ENCODE measurements around the gene RAMACL.

RAMACL gene

DNA sequence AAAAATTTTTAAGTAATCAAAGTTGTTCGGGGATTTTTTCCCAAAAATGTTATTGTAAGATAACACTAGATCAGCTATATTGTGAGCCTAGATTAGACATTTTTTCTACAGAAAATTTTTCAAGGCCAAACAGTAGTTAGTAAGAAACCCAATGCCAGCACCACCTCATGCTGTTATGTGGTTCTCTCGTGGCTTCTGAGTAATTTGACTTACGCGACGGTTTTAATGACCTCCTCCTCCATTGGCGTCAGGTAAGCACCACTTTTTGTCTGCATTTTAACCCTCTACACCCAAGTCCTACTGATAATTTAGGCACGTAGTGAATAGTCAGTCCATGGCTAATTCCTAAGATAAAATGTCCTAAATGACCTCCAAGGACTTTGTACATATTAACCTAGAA lies 30.9 kb upstream of the RAMACL start:
- DNase-seq: no peak

DNA sequence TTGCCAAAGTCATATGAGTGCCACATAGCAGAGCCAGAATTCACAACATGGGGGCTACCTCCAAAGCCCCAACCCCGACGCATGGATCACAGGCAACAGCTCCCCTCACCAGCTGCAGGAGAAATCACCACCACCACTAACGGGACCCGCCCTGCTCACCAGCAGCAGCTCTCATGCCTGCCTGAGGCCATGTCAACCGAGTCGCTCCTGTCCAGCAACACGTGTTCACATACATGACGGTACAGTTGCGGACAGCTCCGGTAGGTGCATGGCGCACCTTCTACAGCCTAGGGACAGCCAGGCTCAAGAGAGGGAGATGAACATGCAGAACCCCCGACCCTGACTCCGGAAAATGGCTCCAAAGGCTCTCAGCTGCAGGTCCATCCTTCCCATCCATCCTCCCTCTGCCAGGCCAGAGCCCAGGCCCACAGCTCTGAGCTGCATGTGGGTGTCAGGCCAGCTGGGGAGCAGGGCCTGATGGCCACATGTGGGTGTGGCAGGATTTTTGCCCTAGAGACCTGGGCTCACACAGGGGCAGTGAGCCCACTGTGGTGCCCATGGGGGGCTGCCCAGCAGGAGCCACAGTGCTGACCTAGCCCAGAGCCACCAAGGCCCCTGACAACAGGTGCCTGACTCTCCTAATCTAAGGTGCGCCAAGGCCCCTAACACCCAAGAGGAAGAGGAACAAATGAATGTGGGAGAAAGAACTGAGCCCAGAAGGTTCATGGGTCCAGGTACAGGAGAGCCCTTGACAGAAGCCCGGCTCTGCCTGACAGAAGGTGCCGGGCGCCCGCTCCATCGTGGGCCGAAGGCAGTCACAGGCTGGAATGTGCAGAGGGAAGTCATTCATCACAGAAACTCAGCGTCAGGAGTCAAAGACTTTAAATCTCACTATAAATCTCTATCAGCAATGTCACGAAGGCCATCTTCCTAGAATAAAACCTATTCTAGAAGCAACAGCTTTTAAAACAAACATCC lies 30.1 kb upstream of the RAMACL start:
- DNase-seq: no peak

DNA sequence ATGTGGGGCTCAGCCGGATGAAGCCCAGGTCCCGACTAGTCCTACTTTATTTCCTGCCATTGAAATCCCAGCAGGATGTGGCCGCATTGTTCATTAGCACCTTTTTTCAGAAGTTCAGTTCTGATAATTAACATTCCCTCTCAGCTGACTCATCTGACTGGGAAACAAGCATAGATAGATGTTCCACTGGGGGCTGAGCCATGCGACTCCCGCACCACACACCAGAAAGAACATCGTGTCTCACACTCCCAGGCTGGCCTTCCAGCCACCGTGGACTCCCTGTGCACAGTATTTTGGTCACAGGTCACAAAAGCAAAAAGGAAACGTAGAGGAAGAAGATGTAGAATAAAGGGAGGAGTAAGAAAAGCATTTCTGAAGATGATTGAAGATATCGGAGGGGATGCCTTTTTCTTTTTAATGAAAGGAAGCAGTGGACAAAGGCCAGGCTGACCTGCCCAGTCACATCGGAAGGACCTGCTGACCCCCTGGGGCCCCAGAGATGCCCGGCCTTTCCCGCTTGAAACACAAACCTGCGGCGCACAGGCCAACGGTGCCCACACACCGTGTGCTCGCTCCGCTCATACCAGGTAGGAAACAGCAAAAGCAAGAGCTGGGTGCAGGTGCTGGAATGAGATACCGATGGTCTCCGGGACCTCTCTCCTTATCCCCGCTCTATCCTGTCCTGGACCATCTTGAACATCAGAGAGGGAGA lies 28.7 kb upstream of the RAMACL start:
- no peak for DNase-seq

DNA sequence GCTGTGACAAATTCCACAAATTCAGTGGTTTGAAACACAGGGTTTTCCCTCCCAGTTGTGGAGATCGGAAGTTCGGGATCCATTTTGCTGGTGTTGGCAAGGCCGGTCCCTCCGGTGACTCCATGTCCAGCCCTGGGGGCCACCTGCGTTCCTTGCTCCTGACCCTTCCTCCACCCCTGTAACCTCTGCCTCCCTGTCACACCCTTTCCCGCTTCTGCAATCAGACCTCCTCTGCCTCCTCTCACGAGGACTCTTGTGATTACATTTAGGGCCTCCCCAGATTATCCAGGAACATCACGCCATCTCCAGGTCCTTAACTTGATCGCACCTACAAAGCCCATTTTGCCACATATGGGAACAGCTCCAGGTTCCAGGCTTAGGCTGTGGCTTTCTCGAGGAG lies 28.1 kb upstream of the RAMACL start:
- no peak for DNase-seq

DNA sequence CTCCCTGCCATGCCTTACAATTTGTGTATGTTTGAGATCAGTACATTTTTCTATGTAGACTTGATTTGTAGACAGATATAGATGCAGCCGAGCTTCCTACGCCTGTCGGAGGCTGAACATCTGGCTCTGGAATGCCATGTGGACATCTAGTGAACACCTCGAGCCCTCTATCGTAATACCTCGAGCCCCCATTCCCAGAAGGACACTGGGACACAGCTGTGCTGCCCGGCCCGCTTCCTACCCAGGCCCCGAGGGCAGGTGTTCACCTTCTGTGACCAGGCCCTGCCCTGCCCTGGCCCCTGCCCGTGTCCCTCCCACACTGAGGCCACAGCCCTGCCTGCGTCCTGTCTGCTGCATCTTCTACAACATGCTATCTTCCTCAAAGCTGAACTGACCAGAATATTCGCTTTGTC lies 27.7 kb upstream of the RAMACL start:
- DNase-seq: no peak

DNA sequence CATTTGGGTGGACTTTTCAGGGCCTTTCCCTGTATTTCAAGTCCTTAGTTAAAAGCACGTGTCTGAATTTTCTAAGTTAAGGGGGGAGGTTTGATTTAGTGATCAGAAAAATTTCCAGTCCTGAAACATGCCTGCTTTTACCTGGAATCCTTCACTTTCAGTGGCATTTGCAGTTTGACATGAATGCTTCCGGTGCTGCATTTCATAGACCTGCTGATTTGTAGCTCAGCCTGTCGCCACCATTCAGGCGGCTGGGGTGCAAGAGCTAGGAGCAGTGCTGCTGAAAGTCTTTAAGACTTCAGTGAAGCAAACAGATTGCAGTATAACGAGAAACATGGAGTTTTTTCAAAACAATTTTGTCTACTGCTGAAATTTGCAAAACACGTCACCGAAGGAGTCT lies 26.5 kb upstream of the RAMACL start:
- no peak for DNase-seq

DNA sequence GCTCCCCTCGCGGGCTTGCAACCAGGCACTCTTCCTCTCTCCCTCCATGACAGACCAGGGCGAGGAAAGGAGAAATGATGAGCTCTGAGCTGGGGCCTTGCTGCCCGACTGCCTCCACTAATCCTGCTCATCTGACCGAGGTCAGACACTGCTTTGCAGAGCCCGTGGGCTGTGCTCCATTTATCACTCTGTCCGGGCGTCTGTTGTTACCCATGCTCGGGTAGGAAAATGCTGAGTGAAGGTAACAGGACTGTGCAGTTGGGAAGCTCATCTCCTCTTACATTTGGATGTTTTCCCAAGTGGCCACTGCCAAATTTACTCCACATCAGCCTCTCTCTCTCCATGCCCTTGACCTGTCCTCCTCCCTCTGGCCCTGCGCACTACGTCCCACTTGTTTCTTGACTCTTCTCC lies 26.0 kb upstream of the RAMACL start:
- no peak for DNase-seq

DNA sequence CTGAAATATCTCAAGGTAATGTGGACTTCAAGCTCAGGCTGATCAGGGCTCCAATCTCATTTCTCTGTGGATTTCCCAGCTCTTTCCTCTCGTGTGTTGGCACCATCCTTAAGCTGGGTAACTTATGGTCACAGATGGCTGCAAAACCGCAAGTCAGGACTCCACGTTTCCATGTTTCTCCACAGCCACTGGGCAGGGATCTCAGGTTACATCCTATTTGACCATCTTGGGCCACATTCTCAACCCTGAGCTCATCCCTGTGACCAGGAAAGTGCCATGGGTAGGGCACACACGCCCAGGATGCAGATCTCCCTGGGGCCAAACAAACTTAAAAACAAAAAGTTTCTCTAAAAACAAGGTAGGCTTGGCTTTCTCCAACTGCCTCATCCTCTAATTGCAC lies 25.2 kb upstream of the RAMACL start:
- DNase-seq: no peak

DNA sequence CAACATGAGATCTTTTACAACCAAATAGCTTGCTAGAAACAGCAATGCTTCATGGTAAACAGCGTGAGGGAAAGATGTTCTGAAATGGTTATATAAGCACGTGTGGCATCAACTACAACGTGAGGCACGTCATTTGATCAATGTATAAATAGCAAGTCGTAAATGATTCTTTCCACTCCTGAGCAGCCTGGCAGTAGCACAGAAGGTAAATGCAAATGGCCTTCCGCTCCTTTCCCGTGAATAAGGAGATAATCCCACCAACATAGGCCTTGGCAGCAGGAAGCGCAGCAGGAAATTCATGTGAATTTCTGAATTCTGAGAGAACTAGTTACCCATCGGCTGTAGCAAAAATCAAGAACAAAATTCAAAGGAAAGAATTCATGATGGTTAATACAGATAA lies 23.6 kb upstream of the RAMACL start:
- no peak for DNase-seq

DNA sequence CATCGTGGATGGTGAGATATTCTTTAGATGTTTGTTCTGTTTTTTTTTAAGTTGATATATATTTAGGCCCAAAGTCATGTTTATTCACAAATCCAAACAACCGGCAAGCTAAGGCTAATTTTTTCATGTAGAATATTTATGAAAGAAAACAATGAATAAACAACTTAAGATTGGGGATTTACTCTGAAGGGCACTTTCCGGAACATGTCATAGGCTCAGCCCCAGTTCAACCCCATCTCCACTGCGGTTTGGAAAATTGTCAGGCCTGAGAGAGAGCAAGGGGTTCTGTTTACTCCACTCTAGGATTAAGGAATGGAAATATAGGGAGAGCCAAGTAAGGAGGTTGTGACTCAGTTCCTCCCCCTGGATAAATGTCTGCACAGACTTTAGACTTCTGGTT lies 22.3 kb upstream of the RAMACL start:
- DNase-seq: no peak

DNA sequence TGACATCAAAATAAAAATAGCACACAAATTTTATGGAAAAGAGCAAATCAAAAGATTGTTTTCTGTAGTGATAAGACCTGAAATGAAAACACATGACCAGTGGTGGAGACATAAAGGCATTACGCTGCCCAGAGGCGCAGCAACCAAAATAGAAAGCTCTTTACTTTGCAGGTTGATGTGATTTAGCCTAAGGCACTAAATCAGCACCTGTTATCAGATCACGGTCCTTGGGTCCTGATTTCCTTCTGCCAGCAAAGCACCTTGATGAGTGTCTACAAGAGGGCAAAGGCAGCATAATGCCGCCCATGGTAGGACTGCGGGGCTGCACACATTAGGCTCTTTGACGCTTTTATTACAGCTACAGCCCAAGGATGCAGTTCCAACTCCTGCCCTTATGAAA lies 19.3 kb upstream of the RAMACL start:
- no peak for DNase-seq

DNA sequence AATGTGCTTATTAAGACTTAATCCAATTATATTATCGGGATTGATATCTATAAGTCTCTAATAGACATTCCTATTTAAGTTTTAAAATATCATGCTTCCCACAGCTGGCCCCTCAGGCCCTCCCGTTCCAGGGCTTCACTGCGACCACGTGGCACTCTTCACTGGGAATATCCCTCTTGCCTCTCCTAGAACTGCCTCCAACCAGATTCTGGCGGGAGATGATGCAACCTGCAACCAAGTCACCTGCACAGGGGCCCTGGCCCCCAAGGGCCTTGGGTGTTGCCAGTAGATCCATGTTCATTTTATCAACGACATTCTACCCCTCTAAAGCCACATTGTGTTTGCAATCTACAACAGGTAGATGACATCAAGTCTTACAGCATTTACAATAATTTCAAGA lies 18.4 kb upstream of the RAMACL start:
- DNase-seq: no peak

DNA sequence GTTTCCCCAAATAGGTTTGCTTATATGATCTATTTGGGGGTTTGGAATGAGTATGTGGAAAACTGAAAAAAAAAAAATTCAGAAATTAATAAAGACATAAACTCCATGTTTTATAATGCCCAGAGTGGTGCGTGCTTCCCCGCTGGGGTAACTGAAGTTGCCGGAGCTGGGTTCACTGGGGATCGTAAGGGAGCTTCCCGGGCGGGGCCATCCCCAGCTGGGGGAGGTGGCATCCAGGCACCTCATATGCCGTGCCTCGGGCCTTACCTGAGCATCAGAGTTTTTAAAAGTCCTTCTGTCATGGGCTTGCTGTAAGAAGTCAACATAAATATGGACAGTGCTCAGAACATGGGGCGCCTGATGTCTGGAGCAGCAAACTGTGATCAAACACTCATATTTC lies 17.9 kb upstream of the RAMACL start:
- no peak for DNase-seq

DNA sequence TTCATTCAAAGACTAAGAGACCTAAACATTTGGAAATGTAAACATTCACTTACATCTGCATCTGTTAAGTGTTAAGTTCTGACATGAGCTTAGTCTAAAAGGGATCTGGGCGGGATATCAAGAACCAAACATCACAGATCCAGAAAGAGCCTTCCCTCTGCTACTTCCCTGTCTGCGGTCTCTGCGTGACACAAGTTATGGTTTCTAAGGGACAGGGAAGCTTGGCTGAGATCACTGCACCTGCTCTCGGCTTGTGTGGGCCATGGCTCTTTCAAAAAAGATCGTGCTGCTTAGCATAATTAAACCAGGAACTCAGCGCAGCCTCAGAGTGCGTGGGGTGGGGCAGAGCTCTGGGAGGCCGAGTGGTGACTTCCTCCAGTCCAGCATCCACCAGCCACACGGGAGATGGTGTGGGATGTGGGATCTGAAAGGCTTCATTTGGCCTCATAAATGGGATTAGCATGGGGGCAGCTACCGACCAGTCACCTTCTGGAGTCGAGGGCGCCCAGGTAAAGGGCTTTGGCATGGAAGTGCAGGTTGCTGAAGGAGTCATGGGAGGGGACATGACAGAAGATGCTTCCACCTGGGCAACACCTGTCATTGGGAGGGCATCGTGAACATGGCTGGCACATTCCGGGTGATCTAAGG lies 16.7 kb upstream of the RAMACL start:
- DNase-seq: no peak

DNA sequence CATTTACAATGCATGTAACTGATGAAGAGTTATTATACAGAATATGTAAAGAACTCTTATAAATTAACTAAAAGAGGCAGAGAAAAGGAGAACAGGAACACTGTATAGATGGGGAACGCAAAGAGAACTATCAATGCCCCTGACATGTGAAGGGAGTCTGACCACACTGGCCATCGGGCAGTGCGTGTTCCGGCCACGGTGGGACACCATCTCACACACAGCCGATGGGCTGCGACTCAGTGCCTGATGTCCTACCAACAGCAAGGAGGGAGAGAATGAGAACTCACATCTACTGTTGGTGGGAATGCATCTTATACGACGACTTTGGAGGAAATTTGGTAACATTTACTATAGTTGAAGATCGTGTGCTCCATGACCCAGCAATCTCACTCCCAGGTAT lies 15.5 kb upstream of the RAMACL start:
- DNase-seq: no peak

DNA sequence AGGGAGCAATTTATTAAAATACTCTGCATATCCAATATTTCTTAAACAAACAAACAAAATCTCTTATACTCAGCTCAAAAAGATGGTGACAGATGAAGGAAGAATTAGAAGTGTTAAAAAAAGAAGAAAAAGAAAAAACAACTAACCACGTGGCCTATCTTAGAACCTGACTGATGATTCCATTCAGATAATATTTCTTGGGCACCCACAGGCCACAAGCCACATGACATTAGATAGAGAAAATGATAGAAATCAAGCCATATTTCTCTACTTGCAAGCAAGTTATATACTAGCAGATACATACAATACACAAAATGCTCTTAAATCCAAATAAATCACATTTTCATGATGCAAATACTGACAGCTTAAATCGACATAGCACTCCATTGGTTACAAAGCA lies 14.5 kb upstream of the RAMACL start:
- no peak for DNase-seq

DNA sequence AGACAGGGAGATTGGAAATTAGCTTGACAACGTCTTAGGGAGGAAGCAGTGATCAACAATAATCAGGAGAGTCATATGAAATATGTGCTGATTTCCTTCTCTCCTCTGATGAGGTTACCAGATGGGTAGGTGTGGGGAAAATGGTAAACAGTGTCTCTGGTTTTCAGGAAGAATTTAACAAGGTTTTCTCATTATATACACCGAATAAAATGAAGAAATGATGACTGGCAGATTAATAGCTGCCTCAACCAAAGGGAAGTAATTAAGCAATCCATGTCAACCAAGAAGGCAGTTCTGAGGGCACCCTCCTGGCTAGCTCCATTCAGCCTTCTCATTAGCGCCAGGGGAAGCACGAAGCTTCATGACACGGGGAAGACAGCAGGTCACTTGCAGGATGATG lies 12.7 kb upstream of the RAMACL start:
- DNase-seq: no peak

DNA sequence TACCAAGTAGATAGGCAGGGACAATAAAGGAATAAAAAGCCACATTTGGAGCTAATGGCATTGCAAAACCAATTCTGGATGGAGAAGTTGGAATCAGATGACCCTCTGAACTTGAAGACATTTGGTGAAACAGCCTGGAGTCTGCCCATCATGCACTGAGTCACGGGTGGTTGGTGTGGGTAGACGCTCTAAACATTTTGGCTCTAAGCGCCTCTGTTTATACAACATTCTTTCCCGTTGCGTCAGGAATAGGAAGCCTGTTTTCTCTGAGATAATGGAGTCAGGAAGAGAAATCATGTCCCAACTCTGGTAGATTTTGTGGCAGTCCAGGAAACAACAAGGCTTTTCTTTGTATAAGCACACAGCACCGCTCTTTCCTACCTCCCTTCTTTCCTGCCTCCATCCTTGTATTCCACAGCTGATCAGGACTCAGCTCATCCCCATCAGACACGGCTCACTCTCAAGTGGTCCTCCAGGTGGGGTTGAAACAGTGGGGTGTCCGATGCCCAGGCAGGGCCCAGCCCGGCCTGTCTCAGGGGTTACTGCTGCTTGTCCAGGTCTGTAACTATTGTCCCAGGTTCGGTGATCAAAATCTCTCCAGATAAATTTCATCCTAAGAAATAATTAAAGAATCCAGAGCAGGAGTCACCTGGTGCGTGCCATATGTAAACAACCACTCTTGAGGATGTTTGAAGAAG lies 12.1 kb upstream of the RAMACL start:
- no peak for DNase-seq

DNA sequence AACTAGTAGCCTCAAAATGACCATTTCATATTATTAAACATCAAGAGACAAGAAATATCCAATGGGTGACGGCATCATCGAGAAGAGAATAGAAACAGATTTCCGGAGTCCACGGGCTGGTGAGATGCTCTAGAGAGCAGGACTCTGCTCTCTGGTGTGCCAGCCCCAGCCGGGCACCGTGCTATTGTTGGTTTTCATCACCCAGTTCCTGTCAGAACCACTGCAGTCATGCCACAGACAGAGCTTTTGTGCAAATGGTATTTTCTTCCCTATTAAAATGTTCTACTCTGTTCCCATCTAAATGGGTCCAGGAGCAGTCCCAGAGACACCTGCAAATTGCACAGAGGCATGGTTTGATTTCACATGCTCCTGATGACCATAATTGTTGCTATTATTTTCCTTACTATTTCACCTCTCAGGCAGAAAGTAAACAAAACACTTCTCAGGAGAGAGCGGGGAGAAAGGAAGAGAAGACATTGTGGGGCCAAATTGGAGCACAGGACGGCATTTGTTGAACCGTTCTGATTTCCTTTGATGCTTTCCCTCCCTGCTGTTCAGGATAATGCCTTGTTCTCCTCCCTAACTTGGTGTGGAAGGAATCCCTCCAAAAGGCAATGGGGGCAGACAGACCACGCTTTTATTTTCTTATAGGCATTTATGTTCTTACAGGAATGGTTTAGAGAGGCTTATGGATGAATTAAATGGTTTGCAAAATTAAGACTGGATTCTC lies 11.4 kb upstream of the RAMACL start:
- DNase-seq: no peak

DNA sequence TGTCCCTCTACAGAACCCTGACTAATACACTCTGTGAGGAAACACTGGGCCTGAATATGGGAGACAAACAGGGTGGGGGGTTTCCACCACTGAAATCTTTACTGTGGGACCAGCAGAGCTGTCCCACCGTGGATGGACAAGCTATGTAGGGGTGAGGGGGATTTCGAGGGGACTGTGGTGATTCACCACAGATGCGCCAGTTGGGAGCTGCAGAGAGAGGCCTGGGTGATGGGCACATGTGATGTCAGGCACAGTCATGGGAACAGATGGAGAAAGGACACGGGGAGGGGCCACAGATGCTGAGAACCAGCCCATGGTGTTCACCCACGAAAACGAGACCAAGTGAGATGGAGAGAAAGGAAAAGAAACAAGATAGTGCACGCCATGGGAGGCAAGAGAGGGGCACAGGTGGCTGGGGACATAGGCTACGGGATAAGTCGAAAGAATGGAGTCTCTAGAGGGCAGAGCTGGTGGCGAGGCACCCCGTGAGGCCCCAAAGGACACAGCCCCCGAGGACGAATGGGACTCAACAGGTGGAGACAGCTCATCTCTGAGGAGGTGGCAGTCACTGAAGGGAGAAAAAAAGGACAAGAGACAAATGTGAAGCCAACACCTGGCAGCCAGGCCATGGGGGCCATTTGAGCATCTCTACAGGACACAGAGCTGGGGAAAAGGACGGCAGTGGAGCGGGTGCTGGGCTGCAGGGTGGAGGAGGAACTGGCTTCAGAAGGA lies 10.5 kb upstream of the RAMACL start:
- DNase-seq: no peak

DNA sequence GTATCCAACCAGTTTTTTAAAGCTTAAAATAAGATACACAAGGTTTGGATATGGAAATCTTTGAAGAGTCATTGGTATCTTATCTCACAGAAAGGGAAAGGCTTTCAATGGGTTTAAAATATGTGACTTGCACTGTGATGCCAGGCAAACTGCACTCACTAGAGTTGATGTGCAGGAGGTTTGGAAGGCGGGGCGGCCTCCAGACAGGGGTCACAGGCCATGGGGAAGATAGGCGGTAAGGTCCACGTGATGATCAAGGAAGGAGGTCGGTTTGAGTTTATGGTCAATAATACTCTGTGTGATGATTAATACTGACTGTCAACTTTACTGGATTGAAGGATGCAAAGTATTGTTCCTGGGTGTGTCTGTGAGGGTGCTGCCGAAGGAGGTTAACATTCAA lies 9.5 kb upstream of the RAMACL start:
- no peak for DNase-seq

Data from effector CD8-positive, alpha-beta T cell (primary cell).